Vagina (tissue), 2 donors: Measurements from ENCODE around the gene CCDC83. TPM values are rescaled to one million over a fixed set of nuclear protein-coding genes. Genes with fewer than 3 reads are reported as not detected.

Experiments
- DNase-seq, 2 donors: peaks; one replicate each; pipeline ENCODE4 v3.0.0-alpha.2; 2017; ENCODE audit errors: extremely low spot score in 2 of 2
- H3K27ac ChIP-seq: fragments of 200-600 bp; sonication (generic); one replicate; pipeline ENCODE4 v1.5.1; 2019
- H3K27me3 ChIP-seq: fragments of 200-600 bp; sonication (generic); one replicate; pipeline ENCODE4 v1.5.1; 2019
- H3K36me3 ChIP-seq, 2 donors: fragments of 200-600 bp; sonication (generic); one replicate each; pipeline ENCODE4 v1.5.1; 2017 to 2019
- H3K4me1 ChIP-seq: fragments of 200-600 bp; sonication (generic); one replicate; pipeline ENCODE4 v1.5.1; 2019
- H3K4me3 ChIP-seq, 2 donors: fragments of 200-600 bp; sonication (generic); 1 replicate in 1 of 2; 2 replicates in 1 of 2; pipeline ENCODE4 v1.5.1; 2016 to 2019
- H3K9me3 ChIP-seq: fragments of 200-600 bp; sonication (generic); one replicate; pipeline ENCODE4 v1.5.1; 2019
- CTCF ChIP-seq, 3 experiments: fragments of 450-650 bp in 2 of 3; fragments of 200-600 bp in 1 of 3; sonication (generic) in 1 of 3; IDR thresholded peaks; one replicate each; pipeline ENCODE4 v1.5.1; 2017 to 2019; ENCODE audit warnings: antibody characterized with exemption in 3 of 3, mild to moderate bottlenecking in 2 of 3, moderate library complexity in 2 of 3
- POLR2A ChIP-seq, 2 donors: fragments of 450-650 bp; IDR thresholded peaks; one replicate each; pipeline ENCODE4 v1.6.1; 2017; ENCODE audit warnings: antibody characterized with exemption in 2 of 2, mild to moderate bottlenecking in 2 of 2, moderate library complexity in 2 of 2
- POLR2AphosphoS5 ChIP-seq, 2 donors: sonication (generic); formaldehyde crosslinking; IDR thresholded peaks; one replicate each; pipeline ENCODE4 v1.9.0; 2017; ENCODE audit warnings: antibody characterized with exemption in 2 of 2, mild to moderate bottlenecking in 2 of 2, low read depth in 1 of 2; ENCODE audit not compliant: insufficient read depth in 1 of 2
- intact Hi-C: fragments of 100-400 bp; cut with DNase I; formaldehyde crosslinking; loops from one replicate; pipeline ENCODE4 v1.15.1; 2023
- total RNA-seq: library from RNA; depleted of rRNA; stranded (reverse); fragments of >200 nt; gene quantifications from one replicate; pipeline ENCODE4 v1.2.3, GENCODE V29; 2016

The CCDC83 gene
- total RNA-seq, 1 donor from 2014 or later = not detected

GRCh38 chr11:85884581-85885021 is 29.4 kb downstream of the CCDC83 start:
- Histone ChIP-seq H3K4me3 (no peak overlapping the region), H3K9me3 (no peaks in the 10 kb centered on the region), H3K27me3 (no peaks in the 10 kb centered on the region), H3K4me1 (peaks cover 12% of the 10 kb centered on the region), H3K27ac (no peak overlapping the region), H3K36me3 (no peaks in the 10 kb centered on the region)
- intact Hi-C loops = no loop called here
- TF ChIP-seq POLR2AphosphoS5 (IDR thresholded peaks at IDR 0.05; ENCODE audit: insufficient read depth in 1 of 2, low read depth in 1 of 2) (no peak), CTCF (IDR thresholded peaks at IDR 0.05) (no peak), POLR2A (IDR thresholded peaks at IDR 0.05) (no peak)
- no peak for DNase-seq

DNA sequence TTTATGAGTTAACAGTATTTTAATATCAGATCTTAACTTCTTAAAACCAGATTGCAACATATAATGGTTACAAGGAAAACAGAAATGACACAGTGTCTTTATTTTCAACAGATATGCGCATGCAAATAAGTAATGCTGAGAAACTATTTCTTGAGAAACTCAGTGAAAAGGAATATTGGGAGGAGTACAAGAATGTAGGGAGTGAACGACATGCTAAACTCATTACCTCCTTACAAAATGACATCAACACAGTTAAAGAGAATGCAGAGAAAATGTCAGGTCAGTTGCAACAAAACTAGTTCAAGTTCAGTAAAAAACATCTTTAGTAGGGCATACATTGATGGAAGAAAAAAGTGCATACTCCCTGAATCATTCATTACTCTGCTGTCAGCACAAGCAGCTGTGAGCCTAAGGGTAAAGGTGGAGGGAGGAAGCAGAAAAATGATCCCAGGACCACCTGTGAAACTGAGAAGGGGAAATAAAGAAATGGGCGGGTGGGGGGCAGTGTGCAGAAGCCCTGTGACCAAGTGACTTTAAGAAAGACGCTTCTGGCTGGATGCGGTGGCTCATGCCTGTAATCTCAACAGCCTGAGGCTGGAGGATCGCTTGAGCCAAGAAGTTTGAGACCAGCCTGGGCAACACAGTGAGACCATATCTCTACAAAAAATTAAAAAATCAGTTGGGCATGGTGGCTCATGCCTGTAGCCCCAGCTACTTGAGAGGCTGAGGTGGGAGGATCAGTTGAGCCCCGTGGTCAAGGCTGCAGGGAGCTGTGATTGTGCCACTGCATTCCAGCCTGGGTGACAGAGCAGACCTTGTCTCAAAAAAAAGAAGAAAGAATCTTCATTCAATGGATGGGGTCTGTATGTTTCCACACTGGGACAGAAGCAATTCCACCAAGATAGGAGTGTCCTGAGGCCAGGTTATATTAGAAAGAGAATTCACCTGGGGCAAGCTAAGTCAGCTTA is 31.2 kb downstream of the CCDC83 start:
- no peak overlapping the region for H3K4me3 ChIP-seq
- peaks cover 12% of the 10 kb centered on the region for H3K4me1 ChIP-seq
- no peaks in the 10 kb centered on the region for H3K27me3 ChIP-seq
- no peak for DNase-seq
- no peak for TF ChIP-seq CTCF (IDR thresholded peaks at IDR 0.05)
- TF ChIP-seq POLR2A (IDR thresholded peaks at IDR 0.05) = no peak
- no peak for TF ChIP-seq POLR2AphosphoS5 (IDR thresholded peaks at IDR 0.05; ENCODE audit: insufficient read depth in 1 of 2, low read depth in 1 of 2)
- peak overlapping the region; percentile 1 for H3K27ac ChIP-seq
- no peaks in the 10 kb centered on the region for H3K36me3 ChIP-seq
- intact Hi-C loops = no loop called here
- H3K9me3 ChIP-seq = no peaks in the 10 kb centered on the region

DNA sequence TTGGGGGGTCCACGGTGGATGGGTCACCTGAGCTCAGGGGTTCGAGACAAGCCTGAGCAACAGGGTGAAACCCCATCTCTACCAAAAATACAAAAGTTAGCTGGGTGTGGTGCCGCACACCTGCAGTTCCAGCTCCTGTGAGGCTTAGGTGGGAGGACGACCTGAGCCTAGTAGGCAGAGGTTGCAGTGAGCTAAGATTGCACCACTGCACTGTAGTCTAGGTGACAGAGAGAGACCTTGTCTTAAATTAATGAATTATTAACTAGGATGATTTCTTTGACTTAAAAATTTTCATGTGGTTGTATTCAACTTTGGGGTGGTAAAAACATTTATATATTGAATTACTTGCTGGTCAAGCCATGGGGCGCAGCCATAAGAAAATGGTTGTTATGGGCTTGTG is 33.9 kb downstream of the CCDC83 start:
- Histone ChIP-seq H3K27me3 (no peaks in the 10 kb centered on the region), H3K36me3 (no peaks in the 10 kb centered on the region), H3K27ac (no peak overlapping the region), H3K4me1 (peaks cover 12% of the 10 kb centered on the region), H3K9me3 (no peaks in the 10 kb centered on the region), H3K4me3 (no peak overlapping the region)
- no peak for DNase-seq
- TF ChIP-seq CTCF (IDR thresholded peaks at IDR 0.05) = no peak
- TF ChIP-seq POLR2AphosphoS5 (IDR thresholded peaks at IDR 0.05; ENCODE audit: insufficient read depth in 1 of 2, low read depth in 1 of 2) = no peak
- TF ChIP-seq POLR2A (IDR thresholded peaks at IDR 0.05) = no peak
- intact Hi-C loops = no loop called here

DNA sequence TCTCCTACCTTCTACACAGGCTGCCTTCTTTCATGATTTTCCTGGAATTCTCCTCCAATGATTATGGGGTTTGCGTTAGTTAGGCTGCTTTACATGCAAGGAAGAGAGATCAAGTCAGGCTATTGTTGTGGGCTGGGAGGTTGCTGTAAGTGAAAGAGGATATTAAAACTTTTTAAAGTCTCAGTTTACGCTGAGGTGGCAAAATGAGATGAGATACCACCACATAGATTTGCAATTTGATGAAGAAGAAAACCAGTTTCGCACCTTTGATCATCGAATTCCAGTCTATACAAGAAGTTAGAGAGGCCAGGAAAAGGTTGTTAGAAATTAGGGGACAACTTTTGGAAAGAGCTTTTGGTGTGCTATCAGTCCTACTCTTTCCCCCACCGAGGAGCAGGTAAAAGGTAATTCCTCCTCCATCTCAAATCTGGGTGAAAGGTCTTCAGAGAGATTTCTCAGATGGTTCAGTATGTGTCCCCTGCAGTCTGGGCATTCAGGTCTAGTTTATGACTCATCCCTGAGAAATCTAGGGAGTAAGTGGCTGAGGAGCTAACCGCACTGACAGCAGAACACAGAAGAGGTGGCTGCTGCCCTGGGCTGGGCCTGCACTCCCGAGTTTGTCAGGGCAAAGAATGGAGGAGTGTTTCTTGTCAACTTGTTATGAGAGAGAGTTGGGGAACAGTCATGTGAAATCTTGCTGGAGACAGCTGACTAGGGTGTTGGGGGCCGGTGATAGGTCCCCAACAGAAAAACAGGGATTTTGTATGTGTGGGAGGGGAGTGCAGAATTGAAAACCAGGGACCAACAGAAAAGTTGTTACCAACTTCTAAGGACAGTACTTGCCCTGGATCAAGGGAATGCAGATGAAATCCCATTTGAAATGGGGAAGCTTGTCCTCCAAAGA is 34.7 kb downstream of the CCDC83 start:
- Histone ChIP-seq H3K9me3 (no peaks in the 10 kb centered on the region), H3K36me3 (no peaks in the 10 kb centered on the region), H3K4me3 (no peak overlapping the region), H3K4me1 (peaks cover 5% of the 10 kb centered on the region), H3K27me3 (no peaks in the 10 kb centered on the region), H3K27ac (no peak overlapping the region)
- TF ChIP-seq POLR2A (IDR thresholded peaks at IDR 0.05) (no peak), POLR2AphosphoS5 (IDR thresholded peaks at IDR 0.05; ENCODE audit: insufficient read depth in 1 of 2, low read depth in 1 of 2) (no peak), CTCF (IDR thresholded peaks at IDR 0.05) (no peak)
- intact Hi-C loops = no loop called here
- DNase-seq = no peak
